GM19395 (cell line): ENCODE results near the gene MRPL20.
"Not testable (repeated sequence)": the region's sequence is repeated elsewhere in the genome, so short reads cannot be mapped to it uniquely, and the experiment has no call there.

Experiments used
- ATAC-seq: cut with Tn5 transposase; IDR thresholded peaks from one replicate; pipeline ENCODE4 v1.9.1; 2021; ENCODE audit warnings: mild to moderate bottlenecking, moderate library complexity; ENCODE audit not compliant: unreplicated experiment

MRPL20 gene

GRCh38 chr1:1427106-1427819 lies 20.2 kb upstream of the MRPL20 start:
- ATAC-seq, result no peak

- no peak for ATAC-seq
Measured at GRCh38 chr1:1426496-1427105, 19.5 kb upstream of the MRPL20 start.

- no peak for ATAC-seq
Measured at GRCh38 chr1:1425753-1426495, 18.8 kb upstream of the MRPL20 start.

- ATAC-seq, result no peak
Measured at GRCh38 chr1:1425426-1425752, 18.3 kb upstream of the MRPL20 start.

GRCh38 chr1:1424707-1425106 lies 17.6 kb upstream of the MRPL20 start:
- no peak for ATAC-seq

GRCh38 chr1:1423245-1423597 lies 16.1 kb upstream of the MRPL20 start:
- no peak for ATAC-seq

GRCh38 chr1:1422465-1423244 lies 15.6 kb upstream of the MRPL20 start:
- ATAC-seq, result no peak

- ATAC-seq, result no peak
Measured at GRCh38 chr1:1421907-1422464, 14.9 kb upstream of the MRPL20 start.

- ATAC-seq, result no peak
Measured at GRCh38 chr1:1421147-1421906, 14.2 kb upstream of the MRPL20 start, which contains the start of gene ANKRD65. TSS of gene ANKRD65 (minus strand) at chr1:1421276. CDS start at chr1:1421005, 271 bp downstream.

GRCh38 chr1:1420654-1421141 lies 13.6 kb upstream of the MRPL20 start:
- ATAC-seq, result no peak

GRCh38 chr1:1419813-1420653 lies 12.9 kb upstream of the MRPL20 start:
- no peak for ATAC-seq

- ATAC-seq, result no peak
Measured at GRCh38 chr1:1419363-1419812, 12.3 kb upstream of the MRPL20 start.

GRCh38 chr1:1418464-1419362 lies 11.6 kb upstream of the MRPL20 start:
- no peak for ATAC-seq

- ATAC-seq, result not testable (repeated sequence)
Measured at GRCh38 chr1:1417825-1418463, 10.9 kb upstream of the MRPL20 start.

- not testable (repeated sequence) for ATAC-seq
Measured at GRCh38 chr1:1417396-1417795, 10.3 kb upstream of the MRPL20 start.

GRCh38 chr1:1415751-1416150 lies 8.7 kb upstream of the MRPL20 start:
- no peak for ATAC-seq

- ATAC-seq, result not testable (repeated sequence)
Measured at GRCh38 chr1:1412311-1412902, 5.3 kb upstream of the MRPL20 start.
